ENCODE results near the gene FRMD4A.

GRCh38 chr10:13712476-13712836 is 618.3 kb downstream of the FRMD4A start:
- TF ChIP-seq, protein P1, sequence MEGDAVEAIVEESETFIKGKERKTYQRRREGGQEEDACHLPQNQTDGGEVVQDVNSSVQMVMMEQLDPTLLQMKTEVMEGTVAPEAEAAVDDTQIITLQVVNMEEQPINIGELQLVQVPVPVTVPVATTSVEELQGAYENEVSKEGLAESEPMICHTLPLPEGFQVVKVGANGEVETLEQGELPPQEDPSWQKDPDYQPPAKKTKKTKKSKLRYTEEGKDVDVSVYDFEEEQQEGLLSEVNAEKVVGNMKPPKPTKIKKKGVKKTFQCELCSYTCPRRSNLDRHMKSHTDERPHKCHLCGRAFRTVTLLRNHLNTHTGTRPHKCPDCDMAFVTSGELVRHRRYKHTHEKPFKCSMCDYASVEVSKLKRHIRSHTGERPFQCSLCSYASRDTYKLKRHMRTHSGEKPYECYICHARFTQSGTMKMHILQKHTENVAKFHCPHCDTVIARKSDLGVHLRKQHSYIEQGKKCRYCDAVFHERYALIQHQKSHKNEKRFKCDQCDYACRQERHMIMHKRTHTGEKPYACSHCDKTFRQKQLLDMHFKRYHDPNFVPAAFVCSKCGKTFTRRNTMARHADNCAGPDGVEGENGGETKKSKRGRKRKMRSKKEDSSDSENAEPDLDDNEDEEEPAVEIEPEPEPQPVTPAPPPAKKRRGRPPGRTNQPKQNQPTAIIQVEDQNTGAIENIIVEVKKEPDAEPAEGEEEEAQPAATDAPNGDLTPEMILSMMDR (IDR thresholded peaks at IDR 0.05): no peak
- TF ChIP-seq POLR2A (IDR thresholded peaks at IDR 0.05): no peak

Measured in uterus (tissue), 2 donors.